ENCODE data around the gene CYP2U1. TPM values are rescaled to one million over a fixed set of nuclear protein-coding genes. Genes with fewer than 3 reads are reported as not detected.
"Not testable (repeated sequence)": the region's sequence is repeated elsewhere in the genome, so short reads cannot be mapped to it uniquely, and the experiment has no call there.

The CYP2U1 gene
- total and polyA plus RNA-seq, 12 donors, result 3.2 to 10.2 (median 6.5) TPM

GRCh38 chr4:107901213-107901934 lies 30.0 kb upstream of the CYP2U1 start:
- peak overlapping the region in 3 of 10 donors; percentile 10 to 19 (median 15) for H3K27ac ChIP-seq
- H3K9me3 ChIP-seq, result no peaks in the 10 kb centered on the region
- WGBS, 2 donors, result 90 to 93% methylated on average over 2 of the region's 2 CpGs
- DNase-seq, result no peak
- peaks cover 0 to 23% (median 0%) of the 10 kb centered on the region in 9 donors for H3K36me3 ChIP-seq
- ATAC-seq, result peak in 5 of 8 donors; percentile 8 to 56 (median 30)
- intact Hi-C loops (cut with DNase I), result no loop called here
- peaks cover 0 to 28% (median 0%) of the 10 kb centered on the region in 9 donors for H3K4me1 ChIP-seq
- H3K27me3 ChIP-seq, result no peaks in the 10 kb centered on the region
- no peak for TF ChIP-seq CTCF (IDR thresholded peaks at IDR 0.05)
- no peak overlapping the region for H3K4me3 ChIP-seq

DNA sequence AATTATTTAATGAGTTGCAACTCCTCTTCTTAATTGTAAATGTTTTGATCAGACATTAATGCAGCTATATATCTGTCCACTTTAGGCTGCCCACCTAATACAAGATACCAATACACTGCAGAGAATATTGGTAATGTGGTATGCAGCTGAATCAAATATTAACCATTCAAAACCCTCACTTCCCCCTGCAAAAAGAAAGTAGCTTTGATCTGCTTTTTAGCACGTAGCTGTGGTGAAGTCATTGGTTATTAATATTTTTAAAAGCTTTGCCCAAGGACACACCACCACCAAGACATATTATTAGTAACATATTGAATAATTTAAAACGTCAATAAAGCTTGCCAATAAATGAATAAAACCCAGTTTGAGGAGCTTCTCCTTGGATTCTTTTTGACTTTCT lies 28.6 kb upstream of the CYP2U1 start:
- Histone ChIP-seq H3K9me3 (no peaks in the 10 kb centered on the region), H3K27ac (peak overlapping the region in 1 of 10 donors; percentile 5), H3K4me1 (peaks cover 0 to 24% (median 0%) of the 10 kb centered on the region in 9 donors), H3K4me3 (no peak overlapping the region), H3K27me3 (no peaks in the 10 kb centered on the region), H3K36me3 (peaks cover 0 to 28% (median 0%) of the 10 kb centered on the region in 9 donors)
- intact Hi-C loops (cut with DNase I), result no loop called here
- DNase-seq (no peak), ATAC-seq (no peak)
- TF ChIP-seq CTCF (IDR thresholded peaks at IDR 0.05), result no peak
- 72 to 77% methylated on average over 2 of the region's 2 CpGs for WGBS, 2 donors

DNA sequence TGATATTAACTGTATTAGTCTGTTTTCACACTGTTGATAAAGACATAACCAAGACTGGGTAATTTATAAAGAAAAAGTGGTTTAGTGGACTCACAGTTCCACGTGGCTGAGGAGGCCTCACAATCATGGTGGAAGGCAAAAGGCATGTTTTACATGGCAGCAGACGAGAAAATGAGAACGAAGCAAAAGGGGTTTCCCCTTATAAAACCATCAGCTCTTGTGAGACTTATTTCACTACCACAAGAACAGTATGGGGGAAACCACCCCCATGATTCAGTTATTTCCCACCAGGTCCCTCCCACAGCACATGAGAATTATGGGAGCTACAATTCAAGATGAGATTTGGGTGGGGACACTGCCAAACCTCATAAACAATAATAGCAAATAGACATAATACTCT lies 26.3 kb upstream of the CYP2U1 start:
- peaks cover 0 to 24% (median 0%) of the 10 kb centered on the region in 9 donors for H3K4me1 ChIP-seq
- not testable (repeated sequence) for H3K9me3 ChIP-seq, ATAC-seq, H3K27me3 ChIP-seq, H3K4me3 ChIP-seq, H3K27ac ChIP-seq, DNase-seq
- WGBS, 2 donors, result 92 to 95% methylated on average over 3 of the region's 3 CpGs
- H3K36me3 ChIP-seq, result peaks cover 0 to 38% (median 5%) of the 10 kb centered on the region in 9 donors
- intact Hi-C loops (cut with DNase I), result loop anchor here in 2 of 10 donors (5.0 kb wide), 1 partner anchor 83 kb away; the partner anchor contains the start of gene SGMS2 (in 2 of the 2)

DNA sequence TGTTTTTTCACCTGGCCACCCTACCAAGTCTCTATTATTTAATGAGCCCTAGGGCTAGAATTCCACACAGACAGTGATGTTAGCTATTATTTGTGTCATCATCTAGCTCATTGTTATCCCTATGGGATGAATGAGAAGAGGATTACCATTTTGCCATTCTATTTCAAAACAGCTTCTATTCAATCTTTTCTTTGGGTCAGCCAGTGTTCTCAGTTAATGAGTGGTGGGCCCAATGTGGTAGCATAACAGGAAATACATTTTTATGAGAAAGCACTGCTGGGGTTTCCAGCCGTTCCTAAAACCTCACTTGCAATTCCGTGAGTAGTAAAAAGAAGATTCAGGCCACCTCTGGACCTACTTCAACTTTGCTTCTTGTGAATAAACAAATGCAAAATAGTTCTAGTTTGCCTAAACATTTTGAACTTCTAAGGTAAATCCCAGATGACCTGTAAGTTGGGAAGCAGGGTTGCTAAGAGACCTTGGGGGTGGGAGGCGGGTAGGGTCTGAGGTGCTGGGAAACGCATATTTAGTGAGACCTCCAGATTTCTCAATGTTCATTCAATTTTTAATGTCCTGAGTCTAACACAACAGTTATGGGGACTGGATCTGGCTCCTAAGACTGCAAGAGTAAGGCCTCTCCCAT lies 24.8 kb upstream of the CYP2U1 start:
- no peaks in the 10 kb centered on the region for H3K27me3 ChIP-seq
- H3K9me3 ChIP-seq, result no peaks in the 10 kb centered on the region
- ATAC-seq, result no peak
- H3K4me1 ChIP-seq, result peaks cover 0 to 16% (median 0%) of the 10 kb centered on the region in 9 donors
- intact Hi-C loops (cut with DNase I), result loop anchor here in 2 of 10 donors (5.0 kb wide), 1 partner anchor 84 kb away; the partner anchor contains the start of gene SGMS2 (in 2 of the 2)
- H3K27ac ChIP-seq, result no peak overlapping the region
- H3K36me3 ChIP-seq, result peaks cover 0 to 49% (median 5%) of the 10 kb centered on the region in 9 donors
- no peak for DNase-seq
- WGBS, 2 donors, result 87 to 92% methylated on average over 4 of the region's 4 CpGs
- TF ChIP-seq CTCF (IDR thresholded peaks at IDR 0.05), result no peak
- H3K4me3 ChIP-seq, result no peak overlapping the region

Measured in heart right ventricle (tissue), 16 donors.